NOMO-1 treated with DMSO at 0.1 percent for 48 hours (cell line): ENCODE measurements around the gene ZNF608.

ENCODE experiments used
- DNase-seq: peaks from one replicate; lab custom pipeline; 2025; ENCODE audit not compliant: unreplicated experiment; lab: John Stamatoyannopoulos, UW

The ZNF608 gene

DNA sequence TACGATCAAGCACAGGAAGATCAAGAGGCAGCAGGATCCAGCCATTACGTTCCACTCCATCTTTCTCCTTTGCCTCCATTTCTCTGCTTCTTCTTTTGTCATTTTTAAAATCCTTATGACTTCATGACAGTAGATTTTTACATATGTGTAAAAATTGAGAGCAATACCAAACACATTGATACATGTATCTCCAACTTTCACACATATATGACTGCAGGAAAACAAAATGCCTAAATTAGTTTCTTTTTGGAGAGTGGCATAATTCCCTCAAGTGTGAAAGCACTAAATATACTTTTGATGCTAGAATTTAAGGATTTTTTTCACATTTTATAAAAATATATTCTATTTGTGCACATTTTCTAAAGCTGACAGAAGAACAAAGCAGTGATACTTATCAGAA lies 8.6 kb upstream of the ZNF608 start:
- no peak for DNase-seq

GRCh38 chr5:124754206-124754927 lies 7.9 kb upstream of the ZNF608 start:
- no peak for DNase-seq

GRCh38 chr5:124752854-124753720 lies 6.6 kb upstream of the ZNF608 start:
- no peak for DNase-seq

DNA sequence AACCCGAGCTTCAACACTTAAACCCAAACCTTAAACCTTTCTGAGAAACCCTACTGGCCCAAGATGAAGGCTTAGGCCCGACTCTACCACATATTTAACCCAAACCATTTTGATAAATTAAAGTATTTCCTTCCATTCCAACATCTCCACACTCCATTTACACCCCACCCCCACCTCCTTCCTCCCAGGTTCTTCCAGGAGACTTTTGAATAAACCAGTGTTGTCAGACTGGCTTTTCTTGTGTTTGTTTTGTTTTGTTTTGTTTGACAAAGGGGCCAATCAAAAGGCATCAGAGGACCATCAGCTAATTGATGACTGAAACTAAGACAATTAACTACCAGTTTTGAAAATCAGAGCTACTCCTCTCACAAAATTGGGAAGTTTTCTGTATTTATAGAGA lies 4.6 kb upstream of the ZNF608 start:
- DNase-seq: no peak

DNA sequence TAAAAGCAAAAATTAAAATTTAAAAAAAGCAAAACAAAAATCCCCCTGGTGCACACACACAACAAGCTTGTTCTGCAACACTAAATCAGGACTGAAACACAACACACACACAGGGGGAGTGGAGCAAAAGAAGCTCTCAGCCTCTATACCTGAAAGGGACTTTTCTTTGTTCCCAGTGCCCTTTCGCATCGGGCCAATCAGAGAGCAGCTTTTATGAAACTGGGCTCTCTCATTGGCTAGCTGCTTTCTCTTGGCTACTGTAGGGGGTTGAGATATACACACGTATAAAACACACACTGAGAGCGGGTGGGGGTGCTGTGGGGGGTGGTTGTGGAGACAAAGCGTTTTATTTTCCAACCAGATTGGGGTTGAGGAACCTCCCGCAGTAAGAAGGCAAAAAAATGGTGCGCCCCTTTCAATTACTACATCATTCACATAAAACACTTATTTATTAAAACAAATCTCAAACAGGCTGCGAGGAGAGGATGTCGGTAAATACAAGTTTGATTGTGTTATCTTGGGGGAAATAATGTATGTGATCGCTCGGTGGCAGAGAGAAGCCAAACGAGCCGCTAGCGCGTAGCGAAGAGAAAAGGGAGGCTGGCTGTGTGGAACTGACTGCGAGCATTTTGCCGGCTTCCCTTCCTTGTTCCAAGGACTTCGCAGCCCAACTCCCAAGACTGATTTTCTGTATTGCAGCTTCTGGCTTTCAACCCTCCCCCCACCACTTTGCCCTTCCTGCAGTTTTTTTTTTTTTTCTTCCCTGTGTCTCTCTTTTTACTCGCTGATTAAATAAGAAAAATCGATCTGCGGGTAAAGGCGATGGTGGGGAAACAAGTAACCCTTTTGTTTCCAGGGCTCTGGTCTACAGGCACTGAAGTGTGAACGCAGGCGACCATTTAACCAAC lies 2.5 kb upstream of the ZNF608 start:
- peak; percentile 53 for DNase-seq

- peak; percentile 70 for DNase-seq
These were observed 1.6 kb upstream of the ZNF608 start for GRCh38 chr5:124747791-124748686.

DNA sequence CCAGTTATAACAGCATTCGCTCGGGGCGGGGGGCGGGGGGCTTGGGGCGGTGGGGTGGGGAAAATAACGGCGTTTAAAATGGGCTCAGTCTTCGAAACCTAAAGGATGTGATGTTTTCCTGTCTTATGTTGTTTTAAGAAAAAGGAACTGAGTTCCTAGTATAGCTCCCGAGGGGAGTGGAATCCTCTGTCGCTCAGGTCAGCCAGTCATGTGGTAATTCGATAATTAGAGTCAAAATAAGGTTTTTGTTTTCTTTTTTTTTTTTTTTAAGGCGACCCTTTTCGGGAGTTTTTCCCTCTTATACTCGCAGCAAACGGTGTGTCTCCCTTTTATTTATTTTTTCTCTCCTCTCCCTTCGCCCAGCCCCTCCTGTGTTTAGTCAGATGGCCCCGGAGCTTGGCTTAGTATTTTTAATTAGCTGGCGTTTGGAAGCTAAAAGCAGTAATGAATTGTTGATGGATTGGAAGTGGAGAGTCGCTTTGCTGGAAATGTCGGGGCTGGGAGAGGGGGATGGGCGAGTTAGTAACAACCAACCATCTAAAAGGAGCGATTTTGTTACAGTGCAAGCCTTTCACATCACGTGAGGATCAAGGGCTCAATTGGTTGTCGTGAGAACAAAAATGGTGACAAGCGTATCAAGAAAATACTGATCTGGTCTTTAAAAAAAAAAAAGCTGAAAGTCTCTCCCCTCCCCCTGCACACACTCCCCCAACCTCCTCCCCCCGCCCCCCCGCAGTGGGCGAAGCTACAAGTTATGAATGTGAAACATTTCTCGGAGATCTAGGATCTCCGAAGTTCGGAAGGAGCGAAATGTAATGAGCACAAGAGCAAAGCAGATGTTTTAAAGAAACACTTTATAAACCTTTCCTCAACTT lies 714 bp upstream of the ZNF608 start:
- peak; percentile 55 for DNase-seq

- DNase-seq: no peak
These were observed 1.2 kb downstream of the ZNF608 start for GRCh38 chr5:124745007-124745927.

GRCh38 chr5:124744170-124744971 lies 2.1 kb downstream of the ZNF608 start:
- DNase-seq: no peak

DNA sequence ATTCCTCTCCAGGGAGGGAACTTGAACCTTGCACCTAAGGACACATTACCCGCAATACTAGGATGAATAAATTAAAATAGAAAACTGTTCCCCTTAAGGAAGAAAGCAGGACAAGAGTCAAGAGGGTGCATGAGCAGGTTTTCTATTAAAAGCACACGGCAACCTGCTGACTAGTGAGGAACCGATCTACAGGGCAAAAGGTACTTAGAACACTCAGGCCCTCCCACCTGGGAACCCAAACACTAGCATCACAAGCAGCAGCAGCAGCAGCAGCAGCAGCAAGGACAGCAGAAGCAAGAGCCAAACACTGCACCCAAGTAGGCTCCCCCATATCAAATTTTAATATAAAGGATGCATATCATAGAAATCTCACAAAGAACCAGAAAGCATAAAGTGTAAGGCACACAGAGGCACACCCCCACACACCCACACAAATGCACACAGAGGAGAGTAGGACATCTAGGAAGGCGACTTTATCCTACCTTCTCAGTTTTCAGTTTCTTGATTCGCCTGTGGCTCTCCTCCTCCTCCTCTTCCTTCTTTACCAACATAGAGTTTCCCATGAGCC lies 2.8 kb downstream of the ZNF608 start:
- DNase-seq: no peak

GRCh38 chr5:124742983-124743601 lies 3.3 kb downstream of the ZNF608 start:
- no peak for DNase-seq

GRCh38 chr5:124742521-124742920 lies 3.9 kb downstream of the ZNF608 start:
- DNase-seq: no peak

GRCh38 chr5:124741711-124742496 lies 4.5 kb downstream of the ZNF608 start:
- no peak for DNase-seq

GRCh38 chr5:124740991-124741583 lies 5.4 kb downstream of the ZNF608 start:
- peak; percentile 73 for DNase-seq

GRCh38 chr5:124740071-124740470 lies 6.4 kb downstream of the ZNF608 start:
- DNase-seq: no peak
